ENCODE results near the gene ELMO2. TPM values are rescaled to one million over a fixed set of nuclear protein-coding genes. Genes with fewer than 3 reads are reported as not detected.

The ELMO2 gene
- total RNA-seq, 2 donors from 2014 or later: 35.0 to 37.6 TPM

DNA sequence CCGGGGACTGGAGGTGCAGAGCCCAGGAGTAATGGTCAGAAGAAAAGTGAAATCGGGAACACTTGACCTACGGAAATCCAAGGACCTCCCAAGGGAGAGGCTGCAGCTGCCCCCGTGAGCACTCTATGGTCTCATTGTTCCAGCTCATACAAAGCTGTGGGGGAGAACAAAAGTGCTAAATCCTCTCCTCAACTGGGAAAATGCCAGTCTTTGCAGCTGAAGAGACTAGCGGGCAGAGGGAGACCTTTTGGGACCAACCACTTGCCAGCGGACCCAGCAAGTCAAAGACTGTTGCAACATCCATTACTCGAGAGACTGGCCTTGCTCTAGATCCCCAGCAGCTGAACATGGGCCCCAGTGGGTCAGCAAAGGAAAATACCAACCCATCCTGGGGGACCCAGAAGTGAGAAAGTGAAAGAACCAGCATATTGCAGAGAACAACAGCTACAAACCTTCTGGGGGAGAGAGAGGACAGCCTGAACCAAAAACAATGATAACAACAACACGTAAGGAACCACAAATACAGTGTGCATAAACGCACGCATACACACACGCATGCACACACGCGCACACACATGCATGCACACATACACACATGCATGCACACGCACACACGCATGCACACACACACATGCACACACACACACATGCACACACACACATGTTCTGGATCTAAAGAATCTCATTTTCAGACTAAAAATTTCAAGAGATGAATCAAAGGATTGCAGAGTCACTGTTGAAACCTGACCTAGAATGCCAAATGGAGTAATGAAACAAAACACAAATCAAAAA lies 24.7 kb upstream of the ELMO2 start:
- TF ChIP-seq POLR2A (IDR thresholded peaks at IDR 0.05): no peak
- no peak for TF ChIP-seq CTCF (IDR thresholded peaks at IDR 0.05)
- Histone ChIP-seq H3K4me3 (no peak overlapping the region), H3K9me3 (no peaks in the 10 kb centered on the region), H3K27me3 (peaks cover 0 to 6% of the 10 kb centered on the region in 2 donors), H3K36me3 (replicated peaks in 1 of 2; ENCODE audit: insufficient read depth in 1 of 2, low read depth in 2 of 2) (no peaks in the 10 kb centered on the region), H3K27ac (no peak overlapping the region), H3K4me1 (no peaks in the 10 kb centered on the region)
- ATAC-seq (no peak), DNase-seq (no peak)
- intact Hi-C loops (cut with DNase I): no loop called here
- 75 to 80% methylated on average over 15 of the region's 15 CpGs for WGBS, 2 donors

DNA sequence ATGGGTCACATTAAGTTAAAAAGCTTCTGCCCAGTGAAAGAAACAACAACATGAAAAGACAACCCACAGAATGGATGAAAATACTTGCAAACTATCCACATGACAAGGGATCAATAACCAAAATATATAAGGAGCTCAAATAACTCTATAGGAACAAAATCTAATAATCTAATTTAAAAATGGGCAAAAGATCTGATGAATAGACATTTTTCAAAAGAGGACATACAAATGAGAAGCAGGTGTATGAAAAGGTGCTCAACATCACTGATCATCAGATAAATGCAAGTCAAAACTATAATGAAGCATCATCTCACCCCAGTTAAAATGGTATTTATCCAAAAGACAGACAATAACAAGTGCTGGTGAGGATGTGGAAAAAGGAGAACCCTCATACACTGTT lies 21.0 kb upstream of the ELMO2 start:
- Histone ChIP-seq H3K4me1 (no peaks in the 10 kb centered on the region), H3K27ac (no peak overlapping the region), H3K36me3 (replicated peaks in 1 of 2; ENCODE audit: insufficient read depth in 1 of 2, low read depth in 2 of 2) (no peaks in the 10 kb centered on the region), H3K4me3 (no peak overlapping the region), H3K9me3 (no peaks in the 10 kb centered on the region), H3K27me3 (peaks cover 0 to 6% of the 10 kb centered on the region in 2 donors)
- TF ChIP-seq POLR2A (IDR thresholded peaks at IDR 0.05) (no peak), CTCF (IDR thresholded peaks at IDR 0.05) (no peak)
- DNase-seq (no peak), ATAC-seq (no peak)
- intact Hi-C loops (cut with DNase I): no loop called here

- TF ChIP-seq CTCF (IDR thresholded peaks at IDR 0.05): no peak
- TF ChIP-seq POLR2A (IDR thresholded peaks at IDR 0.05): no peak
- 85 to 97% methylated on average over 2 of the region's 2 CpGs for WGBS, 2 donors
- Histone ChIP-seq H3K27ac (no peak overlapping the region), H3K4me1 (no peaks in the 10 kb centered on the region), H3K9me3 (no peaks in the 10 kb centered on the region), H3K36me3 (replicated peaks in 1 of 2; ENCODE audit: insufficient read depth in 1 of 2, low read depth in 2 of 2) (no peaks in the 10 kb centered on the region), H3K4me3 (no peak overlapping the region), H3K27me3 (no peaks in the 10 kb centered on the region)
- intact Hi-C loops (cut with DNase I): no loop called here
- DNase-seq (no peak), ATAC-seq (no peak)
Measured at GRCh38 chr20:46423882-46424482, 17.6 kb upstream of the ELMO2 start.

DNA sequence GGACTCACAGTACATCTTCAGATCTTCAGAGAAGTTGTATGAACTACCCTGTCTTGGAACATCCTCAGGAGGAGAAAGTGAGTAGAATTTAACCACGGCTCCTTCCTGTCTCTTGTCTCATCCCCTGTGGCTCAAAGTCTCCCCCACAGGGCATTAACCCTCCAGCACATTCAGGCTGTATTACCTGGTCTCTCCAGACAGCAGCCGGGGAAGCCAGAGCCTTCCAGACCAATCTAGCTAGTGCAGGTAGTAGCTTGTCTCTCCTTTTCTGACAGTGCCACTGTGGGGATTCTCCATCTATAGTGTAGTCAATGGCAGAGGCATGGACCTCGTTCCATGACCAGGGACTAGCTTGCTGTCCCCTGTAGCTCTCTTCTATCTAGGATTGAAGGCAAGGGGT lies 16.9 kb upstream of the ELMO2 start:
- Histone ChIP-seq H3K4me3 (no peak overlapping the region), H3K27ac (no peak overlapping the region), H3K4me1 (no peaks in the 10 kb centered on the region), H3K9me3 (no peaks in the 10 kb centered on the region), H3K36me3 (replicated peaks in 1 of 2; ENCODE audit: insufficient read depth in 1 of 2, low read depth in 2 of 2) (no peaks in the 10 kb centered on the region), H3K27me3 (no peaks in the 10 kb centered on the region)
- intact Hi-C loops (cut with DNase I): no loop called here
- WGBS, 2 donors: 48 to 66% methylated on average over 2 to 3 of the region's 3 CpGs
- TF ChIP-seq CTCF (IDR thresholded peaks at IDR 0.05) (no peak), POLR2A (IDR thresholded peaks at IDR 0.05) (no peak)
- DNase-seq (no peak), ATAC-seq (no peak)

GRCh38 chr20:46420878-46421277 lies 14.5 kb upstream of the ELMO2 start:
- H3K27ac ChIP-seq: no peak overlapping the region
- no peak overlapping the region for H3K4me3 ChIP-seq
- TF ChIP-seq POLR2A (IDR thresholded peaks at IDR 0.05) (no peak), CTCF (IDR thresholded peaks at IDR 0.05) (no peak)
- no peaks in the 10 kb centered on the region for H3K9me3 ChIP-seq
- intact Hi-C loops (cut with DNase I): no loop called here
- ATAC-seq (no peak), DNase-seq (no peak)
- no peaks in the 10 kb centered on the region for H3K36me3 ChIP-seq (replicated peaks in 1 of 2; ENCODE audit: insufficient read depth in 1 of 2, low read depth in 2 of 2)
- 21 to 29% methylated on average over 5 of the region's 5 CpGs for WGBS, 2 donors
- H3K27me3 ChIP-seq: no peaks in the 10 kb centered on the region
- H3K4me1 ChIP-seq: no peaks in the 10 kb centered on the region
